ENCODE data around the gene CLIC5.

The CLIC5 gene

DNA sequence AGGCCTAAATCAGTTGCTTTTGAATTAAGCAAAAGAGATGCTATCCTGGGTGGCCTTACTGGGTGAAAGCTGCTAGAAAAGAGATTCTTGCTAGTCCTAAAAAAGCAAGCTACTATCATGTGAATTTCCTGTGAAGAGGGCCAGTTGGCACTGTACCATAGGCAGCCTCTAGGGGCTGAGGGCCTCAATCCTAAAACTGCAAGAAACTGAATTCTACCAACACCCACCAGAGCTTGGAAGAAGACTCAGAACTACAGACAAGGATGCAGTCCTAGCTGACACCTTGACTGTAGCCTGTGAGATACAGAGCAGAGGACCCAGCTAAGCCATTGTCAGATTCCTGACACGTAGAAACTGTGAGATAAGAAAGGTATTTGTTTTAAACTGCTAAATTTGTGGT, 24.5 kb downstream of the CLIC5 start:
- Histone ChIP-seq H3K27me3 (no peaks in the 10 kb centered on the region), H3K27ac (no peak overlapping the region), H3K36me3 (no peaks in the 10 kb centered on the region), H3K4me3 (no peak overlapping the region), H3K9me3 (no peaks in the 10 kb centered on the region), H3K4me1 (no peaks in the 10 kb centered on the region)
- intact Hi-C loops (cut with DNase I; ENCODE audit: low total_unique reads) = no loop called here
- no peak for DNase-seq
- TF ChIP-seq, protein P1, sequence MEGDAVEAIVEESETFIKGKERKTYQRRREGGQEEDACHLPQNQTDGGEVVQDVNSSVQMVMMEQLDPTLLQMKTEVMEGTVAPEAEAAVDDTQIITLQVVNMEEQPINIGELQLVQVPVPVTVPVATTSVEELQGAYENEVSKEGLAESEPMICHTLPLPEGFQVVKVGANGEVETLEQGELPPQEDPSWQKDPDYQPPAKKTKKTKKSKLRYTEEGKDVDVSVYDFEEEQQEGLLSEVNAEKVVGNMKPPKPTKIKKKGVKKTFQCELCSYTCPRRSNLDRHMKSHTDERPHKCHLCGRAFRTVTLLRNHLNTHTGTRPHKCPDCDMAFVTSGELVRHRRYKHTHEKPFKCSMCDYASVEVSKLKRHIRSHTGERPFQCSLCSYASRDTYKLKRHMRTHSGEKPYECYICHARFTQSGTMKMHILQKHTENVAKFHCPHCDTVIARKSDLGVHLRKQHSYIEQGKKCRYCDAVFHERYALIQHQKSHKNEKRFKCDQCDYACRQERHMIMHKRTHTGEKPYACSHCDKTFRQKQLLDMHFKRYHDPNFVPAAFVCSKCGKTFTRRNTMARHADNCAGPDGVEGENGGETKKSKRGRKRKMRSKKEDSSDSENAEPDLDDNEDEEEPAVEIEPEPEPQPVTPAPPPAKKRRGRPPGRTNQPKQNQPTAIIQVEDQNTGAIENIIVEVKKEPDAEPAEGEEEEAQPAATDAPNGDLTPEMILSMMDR (IDR thresholded peaks at IDR 0.05) = no peak

DNA sequence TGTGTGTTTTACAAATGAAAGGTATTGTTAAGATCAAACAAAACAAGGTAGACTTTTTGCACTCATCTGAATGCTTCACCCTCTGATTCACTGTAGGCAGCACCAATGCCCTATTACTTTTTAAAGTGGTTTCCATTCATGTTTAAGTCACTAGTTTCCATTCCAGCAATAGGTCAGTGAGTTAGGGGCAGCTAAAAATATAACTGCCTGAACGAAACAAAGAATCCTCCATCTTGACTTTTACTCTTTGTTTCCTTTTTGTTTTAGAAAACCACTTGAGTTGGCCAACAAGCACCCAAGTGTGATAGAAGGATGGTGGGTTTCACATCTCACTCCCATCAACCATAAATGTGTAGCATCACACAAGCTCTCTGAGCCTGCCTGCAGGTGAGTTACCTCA, 25.5 kb downstream of the CLIC5 start:
- Histone ChIP-seq H3K9me3 (no peaks in the 10 kb centered on the region), H3K27me3 (no peaks in the 10 kb centered on the region), H3K27ac (no peak overlapping the region), H3K4me1 (no peaks in the 10 kb centered on the region), H3K4me3 (no peak overlapping the region), H3K36me3 (no peaks in the 10 kb centered on the region)
- no peak for DNase-seq
- TF ChIP-seq, protein P1 (IDR thresholded peaks at IDR 0.05) = no peak
- intact Hi-C loops (cut with DNase I; ENCODE audit: low total_unique reads) = no loop called here

DNA sequence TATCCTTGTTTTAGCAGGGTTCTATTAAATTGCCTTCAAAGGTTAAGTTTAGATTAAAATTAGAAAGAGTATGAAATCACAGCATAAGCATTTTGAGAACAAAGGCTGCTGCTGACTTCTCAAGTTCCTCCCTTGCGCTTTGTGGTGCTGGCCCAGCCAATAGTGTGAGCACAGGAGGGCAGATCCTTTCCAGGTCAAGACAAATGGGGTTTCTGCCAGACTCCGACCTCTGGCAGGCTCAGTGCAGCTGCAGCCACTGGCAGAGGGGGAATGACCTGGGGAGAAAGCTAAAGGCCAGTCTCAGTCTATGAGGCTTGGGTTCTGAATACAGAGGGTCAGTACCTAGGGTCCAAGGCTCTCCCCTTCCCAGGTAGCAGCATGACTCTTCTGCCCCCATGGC, 27.0 kb downstream of the CLIC5 start:
- no peak overlapping the region for H3K27ac ChIP-seq
- TF ChIP-seq, protein P1 (IDR thresholded peaks at IDR 0.05) = no peak
- DNase-seq = no peak
- H3K36me3 ChIP-seq = no peaks in the 10 kb centered on the region
- H3K27me3 ChIP-seq = no peaks in the 10 kb centered on the region
- H3K4me3 ChIP-seq = no peak overlapping the region
- no peaks in the 10 kb centered on the region for H3K4me1 ChIP-seq
- no peaks in the 10 kb centered on the region for H3K9me3 ChIP-seq
- intact Hi-C loops (cut with DNase I; ENCODE audit: low total_unique reads) = no loop called here

DNA sequence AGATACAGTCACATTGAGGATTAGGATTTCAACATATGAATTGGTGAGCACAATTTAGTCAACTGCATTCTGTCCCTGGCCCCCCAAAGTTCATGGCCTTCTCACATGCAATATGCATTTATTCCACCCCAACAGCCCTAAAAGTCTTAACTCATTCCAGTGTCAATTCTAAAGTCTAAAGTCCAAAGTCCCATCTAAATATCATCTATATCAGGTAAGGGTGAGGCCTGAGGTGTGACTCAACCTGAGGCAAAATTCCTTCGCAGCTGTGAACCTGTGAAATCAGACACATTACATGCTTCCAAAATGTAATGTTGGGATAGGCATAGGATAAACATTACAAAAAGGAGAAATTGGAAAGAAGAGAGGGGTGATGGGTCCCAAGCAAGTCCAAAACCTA, 27.8 kb downstream of the CLIC5 start:
- no peaks in the 10 kb centered on the region for H3K27me3 ChIP-seq
- no peak overlapping the region for H3K27ac ChIP-seq
- intact Hi-C loops (cut with DNase I; ENCODE audit: low total_unique reads) = no loop called here
- H3K36me3 ChIP-seq = no peaks in the 10 kb centered on the region
- no peak for DNase-seq
- TF ChIP-seq, protein P1 (IDR thresholded peaks at IDR 0.05) = no peak
- H3K9me3 ChIP-seq = no peaks in the 10 kb centered on the region
- no peak overlapping the region for H3K4me3 ChIP-seq
- no peaks in the 10 kb centered on the region for H3K4me1 ChIP-seq

DNA sequence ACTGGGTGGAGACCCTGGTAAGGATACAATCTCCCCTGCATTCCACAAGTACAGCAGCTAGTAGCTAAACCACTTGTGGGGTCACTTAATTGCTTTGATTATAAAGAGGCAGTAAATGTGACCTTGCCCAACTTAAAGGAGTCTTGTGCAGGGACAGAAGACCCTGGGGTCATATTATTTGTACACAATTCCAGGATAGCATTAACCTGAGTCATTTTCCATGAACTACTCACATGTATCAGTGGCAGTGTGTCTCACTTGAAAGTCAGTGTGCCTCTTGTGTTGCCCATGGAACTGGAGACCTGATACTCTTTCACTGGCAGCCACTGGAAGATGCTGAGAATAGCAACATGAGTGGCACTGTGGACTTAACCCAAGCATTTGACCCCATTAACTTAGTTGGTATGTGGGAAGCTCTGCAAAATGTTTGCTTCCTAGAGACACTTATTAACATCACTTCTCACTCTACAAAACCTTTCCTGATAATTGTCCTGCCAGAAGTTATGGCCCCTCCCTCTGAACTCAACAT, 28.9 kb downstream of the CLIC5 start:
- Histone ChIP-seq H3K27me3 (no peaks in the 10 kb centered on the region), H3K4me3 (no peak overlapping the region), H3K4me1 (no peaks in the 10 kb centered on the region), H3K36me3 (no peaks in the 10 kb centered on the region), H3K27ac (no peak overlapping the region), H3K9me3 (no peaks in the 10 kb centered on the region)
- intact Hi-C loops (cut with DNase I; ENCODE audit: low total_unique reads) = no loop called here
- TF ChIP-seq, protein P1 (IDR thresholded peaks at IDR 0.05) = no peak
- no peak for DNase-seq

Measured in tibial artery (tissue), 4 donors.